ENCODE results near the gene NMT1. TPM values are rescaled to one million over a fixed set of nuclear protein-coding genes. Genes with fewer than 3 reads are reported as not detected.

Gene NMT1
- total RNA-seq, 2 donors from 2014 or later: 122 to 136 TPM

GRCh38 chr17:45035848-45036247, 25.3 kb upstream of the NMT1 start:
- TF ChIP-seq, protein P1, sequence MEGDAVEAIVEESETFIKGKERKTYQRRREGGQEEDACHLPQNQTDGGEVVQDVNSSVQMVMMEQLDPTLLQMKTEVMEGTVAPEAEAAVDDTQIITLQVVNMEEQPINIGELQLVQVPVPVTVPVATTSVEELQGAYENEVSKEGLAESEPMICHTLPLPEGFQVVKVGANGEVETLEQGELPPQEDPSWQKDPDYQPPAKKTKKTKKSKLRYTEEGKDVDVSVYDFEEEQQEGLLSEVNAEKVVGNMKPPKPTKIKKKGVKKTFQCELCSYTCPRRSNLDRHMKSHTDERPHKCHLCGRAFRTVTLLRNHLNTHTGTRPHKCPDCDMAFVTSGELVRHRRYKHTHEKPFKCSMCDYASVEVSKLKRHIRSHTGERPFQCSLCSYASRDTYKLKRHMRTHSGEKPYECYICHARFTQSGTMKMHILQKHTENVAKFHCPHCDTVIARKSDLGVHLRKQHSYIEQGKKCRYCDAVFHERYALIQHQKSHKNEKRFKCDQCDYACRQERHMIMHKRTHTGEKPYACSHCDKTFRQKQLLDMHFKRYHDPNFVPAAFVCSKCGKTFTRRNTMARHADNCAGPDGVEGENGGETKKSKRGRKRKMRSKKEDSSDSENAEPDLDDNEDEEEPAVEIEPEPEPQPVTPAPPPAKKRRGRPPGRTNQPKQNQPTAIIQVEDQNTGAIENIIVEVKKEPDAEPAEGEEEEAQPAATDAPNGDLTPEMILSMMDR (conservative IDR thresholded peaks at IDR 0.05): no peak
- H3K4me3 ChIP-seq (ENCODE audit: low read length): no peak overlapping the region

GRCh38 chr17:45036691-45037090, 24.4 kb upstream of the NMT1 start:
- H3K27me3 ChIP-seq (ENCODE audit: control insufficient read depth, insufficient read depth, low read length, poor library complexity, severe bottlenecking): no peaks in the 10 kb centered on the region
- H3K4me3 ChIP-seq (ENCODE audit: low read length): no peak overlapping the region
- TF ChIP-seq, protein P1 (conservative IDR thresholded peaks at IDR 0.05): no peak
- Mint-ChIP-seq H3K27ac (no peak overlapping the region), H3K4me3 (no peak overlapping the region), H3K36me3 (ENCODE audit: low read depth) (peaks cover 26% of the 10 kb centered on the region), H3K9me3 (no peaks in the 10 kb centered on the region), H3K4me1 (peaks cover 17% of the 10 kb centered on the region), H3K27me3 (ENCODE audit: insufficient read depth) (no peaks in the 10 kb centered on the region)
- peaks cover 23% of the 10 kb centered on the region for H3K36me3 ChIP-seq (ENCODE audit: control insufficient read depth, insufficient read depth, low read length)
- DNase-seq: no peak
- no peak overlapping the region for H3K27ac ChIP-seq (ENCODE audit: low read depth, low read length)
- no peak overlapping the region for H3K9ac ChIP-seq (ENCODE audit: extremely low read depth, low read length, poor library complexity, severe bottlenecking)
- H3K4me1 ChIP-seq (ENCODE audit: control insufficient read depth, insufficient read depth, low read length): no peaks in the 10 kb centered on the region
- no peaks in the 10 kb centered on the region for H3K9me3 ChIP-seq (ENCODE audit: control insufficient read depth, low read length)
- WGBS, 2 experiments (ENCODE audit: insufficient coverage in 1 of 2, insufficient read length in 1 of 2): 88 to 92% methylated on average over 2 to 3 of the region's 3 CpGs

More at GRCh38 chr17:45035848-45036247, 25.3 kb upstream of the NMT1 start:
- Histone ChIP-seq H3K27ac (ENCODE audit: low read depth, low read length) (no peak overlapping the region), H3K9ac (ENCODE audit: extremely low read depth, low read length, poor library complexity, severe bottlenecking) (no peak overlapping the region), H3K36me3 (ENCODE audit: control insufficient read depth, insufficient read depth, low read length) (peaks cover 31% of the 10 kb centered on the region), H3K27me3 (ENCODE audit: control insufficient read depth, insufficient read depth, low read length, poor library complexity, severe bottlenecking) (no peaks in the 10 kb centered on the region), H3K9me3 (ENCODE audit: control insufficient read depth, low read length) (no peaks in the 10 kb centered on the region), H3K4me1 (ENCODE audit: control insufficient read depth, insufficient read depth, low read length) (no peaks in the 10 kb centered on the region)
- Mint-ChIP-seq H3K27ac (no peak overlapping the region), H3K27me3 (ENCODE audit: insufficient read depth) (no peaks in the 10 kb centered on the region), H3K9me3 (no peaks in the 10 kb centered on the region), H3K4me3 (no peak overlapping the region), H3K36me3 (ENCODE audit: low read depth) (peaks cover 31% of the 10 kb centered on the region), H3K4me1 (peaks cover 13% of the 10 kb centered on the region)
- DNase-seq: no peak
- WGBS, 2 experiments (ENCODE audit: insufficient coverage in 1 of 2, insufficient read length in 1 of 2): 94 to 96% methylated on average over 14 of the region's 14 CpGs

DNA sequence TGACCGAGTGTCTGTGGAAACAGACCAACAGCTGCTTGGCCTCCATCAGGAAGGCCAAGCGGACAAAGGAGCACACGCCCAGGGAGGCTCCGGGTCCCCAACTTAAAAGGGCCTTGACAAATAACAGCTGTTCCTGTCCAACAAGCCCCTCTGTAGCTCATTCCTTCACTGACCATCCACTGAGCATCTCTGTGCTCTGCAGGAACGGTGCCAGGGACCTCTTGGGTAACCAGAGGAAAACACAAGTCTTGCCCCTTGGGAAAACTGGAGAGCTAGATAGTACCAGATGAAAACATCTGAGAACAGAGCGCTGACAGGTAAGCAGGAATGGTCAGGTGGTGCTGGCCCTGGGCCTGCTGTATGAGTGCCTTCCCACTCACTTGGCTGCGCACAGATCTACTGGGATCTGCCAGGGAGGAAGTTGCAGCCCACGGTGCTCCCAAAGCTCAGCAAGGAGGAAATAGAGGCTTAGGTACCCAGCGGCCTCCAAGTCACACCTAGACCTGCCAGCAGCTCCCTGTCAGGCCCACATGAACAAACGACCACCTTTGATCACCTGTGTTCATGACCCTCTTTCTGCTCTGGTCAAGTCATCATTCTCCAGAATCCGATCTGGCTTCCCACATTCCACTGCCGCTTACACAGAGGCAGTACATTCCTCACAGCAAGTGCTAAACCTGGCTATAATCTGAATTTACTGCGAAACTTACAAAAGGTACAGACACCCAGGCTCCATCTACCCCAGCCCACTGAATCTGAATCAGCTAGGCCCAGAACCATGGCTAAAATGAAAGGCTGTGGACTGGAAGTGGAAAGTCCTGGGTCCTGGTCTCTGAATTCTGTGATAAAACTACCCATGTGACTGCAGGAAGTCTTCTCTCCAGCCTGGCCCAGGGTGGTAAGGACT, 22.1 kb upstream of the NMT1 start:
- H3K4me1 ChIP-seq (ENCODE audit: control insufficient read depth, insufficient read depth, low read length): no peaks in the 10 kb centered on the region
- H3K9ac ChIP-seq (ENCODE audit: extremely low read depth, low read length, poor library complexity, severe bottlenecking): no peak overlapping the region
- Mint-ChIP-seq H3K27me3 (ENCODE audit: insufficient read depth) (no peaks in the 10 kb centered on the region), H3K4me1 (peaks cover 20% of the 10 kb centered on the region), H3K27ac (peak overlapping the region; percentile 74), H3K4me3 (no peak overlapping the region), H3K9me3 (no peaks in the 10 kb centered on the region), H3K36me3 (ENCODE audit: low read depth) (peaks cover 22% of the 10 kb centered on the region)
- no peaks in the 10 kb centered on the region for H3K27me3 ChIP-seq (ENCODE audit: control insufficient read depth, insufficient read depth, low read length, poor library complexity, severe bottlenecking)
- TF ChIP-seq, protein P1 (conservative IDR thresholded peaks at IDR 0.05): no peak
- no peaks in the 10 kb centered on the region for H3K9me3 ChIP-seq (ENCODE audit: control insufficient read depth, low read length)
- DNase-seq: no peak
- WGBS, 2 experiments (ENCODE audit: insufficient coverage in 1 of 2, insufficient read length in 1 of 2): 93 to 95% methylated on average over 10 to 13 of the region's 13 CpGs
- no peak overlapping the region for H3K27ac ChIP-seq (ENCODE audit: low read depth, low read length)
- H3K4me3 ChIP-seq (ENCODE audit: low read length): no peak overlapping the region
- peaks cover 16% of the 10 kb centered on the region for H3K36me3 ChIP-seq (ENCODE audit: control insufficient read depth, insufficient read depth, low read length)
